ENCODE results near the gene CFAP99.
"Not testable (repeated sequence)": the region's sequence is repeated elsewhere in the genome, so short reads cannot be mapped to it uniquely, and the experiment has no call there.

- TF ChIP-seq, protein P1, sequence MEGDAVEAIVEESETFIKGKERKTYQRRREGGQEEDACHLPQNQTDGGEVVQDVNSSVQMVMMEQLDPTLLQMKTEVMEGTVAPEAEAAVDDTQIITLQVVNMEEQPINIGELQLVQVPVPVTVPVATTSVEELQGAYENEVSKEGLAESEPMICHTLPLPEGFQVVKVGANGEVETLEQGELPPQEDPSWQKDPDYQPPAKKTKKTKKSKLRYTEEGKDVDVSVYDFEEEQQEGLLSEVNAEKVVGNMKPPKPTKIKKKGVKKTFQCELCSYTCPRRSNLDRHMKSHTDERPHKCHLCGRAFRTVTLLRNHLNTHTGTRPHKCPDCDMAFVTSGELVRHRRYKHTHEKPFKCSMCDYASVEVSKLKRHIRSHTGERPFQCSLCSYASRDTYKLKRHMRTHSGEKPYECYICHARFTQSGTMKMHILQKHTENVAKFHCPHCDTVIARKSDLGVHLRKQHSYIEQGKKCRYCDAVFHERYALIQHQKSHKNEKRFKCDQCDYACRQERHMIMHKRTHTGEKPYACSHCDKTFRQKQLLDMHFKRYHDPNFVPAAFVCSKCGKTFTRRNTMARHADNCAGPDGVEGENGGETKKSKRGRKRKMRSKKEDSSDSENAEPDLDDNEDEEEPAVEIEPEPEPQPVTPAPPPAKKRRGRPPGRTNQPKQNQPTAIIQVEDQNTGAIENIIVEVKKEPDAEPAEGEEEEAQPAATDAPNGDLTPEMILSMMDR (IDR thresholded peaks at IDR 0.05; ENCODE audit: control extremely low read depth in 1 of 3, insufficient read depth in 1 of 3, low read depth in 1 of 3, low read length in 3 of 3) = not testable (repeated sequence)
- TF ChIP-seq TEAD4 (IDR thresholded peaks at IDR 0.05; ENCODE audit: low read depth, low read length); RXRA (IDR thresholded peaks at IDR 0.05; ENCODE audit: insufficient read depth, low read depth, low read length); POLR2AphosphoS5 (IDR thresholded peaks at IDR 0.05; ENCODE audit: low read depth, low read length); POLR2A (IDR thresholded peaks at IDR 0.05; ENCODE audit: control extremely low read depth in 1 of 2, low read depth in 2 of 2, low read length in 2 of 2); BACH1 (IDR thresholded peaks at IDR 0.05; ENCODE audit: low read length): not testable (repeated sequence)
- TF ChIP-seq, protein P2, sequence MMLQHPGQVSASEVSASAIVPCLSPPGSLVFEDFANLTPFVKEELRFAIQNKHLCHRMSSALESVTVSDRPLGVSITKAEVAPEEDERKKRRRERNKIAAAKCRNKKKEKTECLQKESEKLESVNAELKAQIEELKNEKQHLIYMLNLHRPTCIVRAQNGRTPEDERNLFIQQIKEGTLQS (IDR thresholded peaks at IDR 0.05; ENCODE audit: insufficient read depth, low read depth, low read length) = not testable (repeated sequence)
These were observed 38.2 kb upstream of the CFAP99 start for GRCh38 chr4:2380589-2380988.

All from H1 (cell line).